ENCODE data around the gene TAF1C.

The TAF1C gene

GRCh38 chr16:84153660-84154214, 33.1 kb downstream of the TAF1C start:
- no peak for DNase-seq

DNA sequence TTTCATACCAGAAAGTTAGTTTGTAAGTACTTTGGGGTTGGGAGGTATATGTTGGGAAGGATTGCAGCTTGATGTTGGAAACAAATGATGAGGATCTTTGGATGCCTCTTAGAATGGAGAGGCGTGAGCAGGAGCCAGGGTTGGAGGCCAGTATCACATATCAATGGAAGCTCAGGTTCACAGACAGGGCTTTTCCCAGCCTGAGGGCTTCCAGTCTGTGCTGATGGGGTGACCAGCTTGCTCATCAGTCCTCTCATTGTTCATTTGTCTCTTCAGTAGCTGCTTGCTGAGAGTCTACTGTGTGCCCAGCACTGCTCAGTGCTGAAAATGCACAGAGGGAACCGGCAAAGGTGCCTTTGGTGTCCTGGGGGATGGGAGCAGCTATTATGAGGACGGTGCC, 35.9 kb downstream of the TAF1C start:
- DNase-seq = no peak

DNA sequence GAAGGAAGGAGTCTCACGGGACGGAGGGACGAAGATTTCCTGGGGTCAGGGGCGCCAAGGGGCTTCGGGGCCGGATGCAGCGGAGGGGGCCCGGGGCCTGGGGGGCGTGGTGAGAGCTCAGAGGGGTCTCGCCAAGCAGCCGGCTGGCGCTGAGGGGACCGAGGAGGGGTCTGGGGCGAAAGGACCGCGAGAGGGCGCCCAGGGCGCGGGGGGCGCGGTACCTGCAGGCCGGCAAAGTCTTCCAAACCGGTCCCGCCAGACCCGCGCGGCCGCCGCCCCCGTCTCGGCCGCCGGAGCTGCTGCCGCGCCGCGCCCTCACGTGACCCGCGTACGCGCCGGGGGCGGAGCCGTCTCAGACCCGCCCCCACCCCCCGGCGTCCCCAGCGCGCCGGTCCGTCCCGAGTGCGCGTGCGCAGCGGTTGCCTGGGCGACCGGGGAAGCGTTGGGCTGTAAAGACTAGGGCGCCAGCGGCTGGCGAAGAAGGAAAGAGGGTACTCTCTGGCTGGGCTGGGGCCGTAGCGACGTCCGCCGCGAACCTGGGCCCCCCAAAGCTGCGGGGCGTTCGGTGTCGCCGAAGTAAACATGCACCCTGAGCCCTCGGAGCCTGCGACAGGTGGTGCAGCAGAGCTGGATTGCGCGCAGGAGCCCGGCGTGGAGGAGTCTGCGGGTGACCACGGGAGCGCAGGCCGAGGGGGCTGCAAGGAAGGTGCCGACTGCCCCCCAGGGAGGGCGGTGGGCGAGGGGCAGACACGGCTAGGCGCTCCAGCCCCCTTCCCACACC, 41.8 kb downstream of the TAF1C start, which contains the start of the genes DNAAF1 and HSDL1:
Gene DNAAF1, plus strand, starts transcription at position 450 of the 781 bp plus-strand sequence. Its CDS starts 133 bp downstream, at position 583.
Gene HSDL1, minus strand, starts transcription at position 319 of the 781 bp plus-strand sequence. CDS start 13,856 bp downstream, outside the sequence.
- DNase-seq = peak; percentile 38

- no peak for DNase-seq
Observed at GRCh38 chr16:84144209-84144858, 42.5 kb downstream of the TAF1C start.

GRCh38 chr16:84143784-84144199, 43.1 kb downstream of the TAF1C start:
- no peak for DNase-seq

GRCh38 chr16:84143081-84143480, 43.8 kb downstream of the TAF1C start:
- no peak for DNase-seq

GRCh38 chr16:84141143-84141670, 45.6 kb downstream of the TAF1C start:
- no peak for DNase-seq

DNA sequence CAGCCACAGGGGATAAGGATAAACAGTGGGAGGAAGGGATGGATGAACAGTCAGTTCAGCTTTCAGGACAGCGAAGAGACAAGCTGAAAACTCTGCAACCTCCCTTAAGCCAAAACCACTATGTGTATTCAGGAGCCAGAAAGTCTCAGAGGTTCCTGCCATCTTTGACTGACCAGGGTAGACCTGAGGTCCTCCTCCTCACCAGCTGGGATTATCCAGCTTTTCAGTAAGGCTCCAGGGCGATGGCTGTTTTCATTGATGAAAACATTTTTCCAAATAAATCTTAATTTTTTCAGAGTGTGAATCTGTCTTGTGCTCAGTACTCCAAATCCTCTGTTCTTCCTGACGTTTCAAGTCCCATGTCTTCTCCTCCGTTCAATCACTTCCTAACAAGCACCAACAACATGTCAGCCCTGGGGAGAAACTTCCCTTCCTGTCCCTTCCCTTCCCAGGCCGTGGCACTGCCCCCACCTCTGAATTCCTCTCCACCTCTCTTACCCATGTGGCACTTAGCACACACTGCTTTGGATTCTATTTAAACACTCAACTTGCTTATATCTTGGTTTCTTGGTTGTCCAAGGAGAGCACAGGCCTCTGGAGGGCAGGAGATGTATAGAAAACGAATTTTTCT, 47.1 kb downstream of the TAF1C start:
- no peak for DNase-seq

GRCh38 chr16:84138824-84139627, 47.8 kb downstream of the TAF1C start:
- DNase-seq = peak; percentile 13

- no peak for DNase-seq
Observed at GRCh38 chr16:84138500-84138823, 48.4 kb downstream of the TAF1C start.

DNA sequence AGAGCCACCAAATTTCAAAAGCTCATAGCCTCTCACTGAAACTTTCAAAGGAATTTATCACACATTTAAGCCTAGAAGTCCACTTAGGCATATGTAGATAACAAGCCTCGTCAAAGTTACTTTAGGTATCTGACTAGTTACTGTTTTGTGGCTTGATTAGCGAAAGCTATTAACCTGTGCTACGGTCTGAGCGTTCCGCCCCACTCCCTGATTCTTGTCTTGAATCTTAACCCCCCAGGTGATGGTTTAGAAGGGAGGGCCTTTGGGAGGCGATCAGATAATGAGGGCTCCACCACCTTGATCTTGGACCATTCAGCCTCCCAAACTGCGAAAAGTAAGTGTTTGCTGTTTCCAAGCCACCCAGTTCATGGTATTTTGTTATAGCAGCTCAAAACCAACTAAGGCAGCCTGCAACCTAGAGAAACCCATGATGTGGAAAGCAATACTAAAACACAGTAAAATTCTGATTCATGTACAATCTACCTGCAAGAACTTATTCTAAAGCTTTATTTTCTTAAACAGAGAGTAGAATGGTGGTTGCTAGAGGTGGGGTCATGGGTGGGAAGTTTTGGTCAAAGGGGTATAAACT, 49.0 kb downstream of the TAF1C start:
- no peak for DNase-seq

DNA sequence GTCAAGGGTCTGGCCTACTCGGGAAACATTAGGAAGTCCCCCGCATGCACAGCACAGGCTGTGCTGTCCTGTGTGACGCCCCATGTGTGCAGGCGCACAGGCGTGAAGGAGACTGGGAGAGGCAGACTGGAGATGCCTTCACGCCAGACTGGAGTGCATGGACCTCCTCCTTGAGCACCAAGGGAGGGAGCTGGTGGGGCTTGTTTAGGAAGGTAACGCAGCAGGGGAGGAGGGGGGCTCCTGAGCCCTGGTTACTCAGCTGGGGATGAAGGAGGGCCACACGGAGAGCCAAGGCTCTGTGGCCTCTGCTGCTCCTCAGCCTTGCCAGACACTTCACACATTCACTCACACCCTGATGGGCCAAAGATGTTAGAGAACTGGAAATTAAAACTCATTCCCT, 49.6 kb downstream of the TAF1C start:
- DNase-seq = no peak

GRCh38 chr16:84136331-84137125, 50.3 kb downstream of the TAF1C start:
- DNase-seq = no peak

DNA sequence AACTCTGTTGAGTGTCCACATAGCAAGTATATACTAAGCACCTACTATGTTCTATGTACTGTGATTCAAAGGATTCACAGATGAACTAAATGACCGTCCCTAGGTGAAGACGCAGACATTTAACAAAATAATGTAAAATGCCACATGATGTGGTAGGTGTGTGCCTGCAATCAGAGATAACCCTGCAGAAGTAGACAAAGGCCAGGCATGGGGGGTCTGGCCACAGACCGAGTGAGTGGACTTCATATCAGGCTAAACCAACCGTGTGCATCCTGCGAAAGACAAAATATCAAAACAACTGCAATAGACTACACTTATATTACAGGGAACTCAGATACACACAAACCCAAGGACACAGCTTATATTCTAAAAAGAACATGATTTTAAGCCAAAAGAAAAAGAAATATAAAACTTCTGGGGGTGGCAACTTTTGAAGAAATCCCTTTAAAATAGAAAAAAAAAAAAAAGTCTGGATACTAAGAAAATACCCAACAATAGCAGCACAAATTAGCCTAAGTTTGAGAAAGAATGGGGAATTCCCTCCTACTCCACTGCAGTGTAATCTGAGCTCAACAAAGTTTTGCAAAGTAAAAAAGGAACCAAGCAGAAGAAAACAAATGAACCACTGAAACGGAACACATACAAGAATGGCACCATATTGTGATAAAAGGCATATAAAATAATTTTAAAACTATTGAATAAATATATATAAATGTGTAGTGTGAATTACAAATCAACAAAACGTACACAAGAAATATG, 54.2 kb downstream of the TAF1C start:
- no peak for DNase-seq

DNA sequence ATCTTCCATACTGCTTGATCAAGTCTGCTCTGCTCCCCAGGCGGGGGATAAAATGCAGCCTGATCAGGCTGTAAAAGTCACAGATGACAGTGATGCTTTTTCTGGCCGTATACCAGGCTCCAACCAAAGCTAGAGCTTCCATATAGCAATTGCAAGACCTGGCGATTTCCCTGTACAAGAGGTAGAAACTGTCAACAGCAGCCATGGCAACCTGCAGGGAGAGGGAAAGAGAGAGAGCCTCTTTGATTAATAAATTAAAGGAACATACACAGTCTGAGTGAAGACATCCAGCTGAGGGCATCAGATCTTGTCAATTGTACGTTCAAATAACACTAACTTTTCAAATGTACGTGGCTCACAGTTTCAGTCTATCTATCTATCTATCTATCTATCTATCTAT, 55.7 kb downstream of the TAF1C start:
- no peak for DNase-seq

All from NCI-H2227 treated with DMSO at 0.1 percent for 48 hours (cell line).